Ascending aorta (tissue), 2 donors: ENCODE results near the gene ELAVL2. TPM values are rescaled to one million over a fixed set of nuclear protein-coding genes. Genes with fewer than 3 reads are reported as not detected.

Experiments
- DNase-seq, 2 donors: peaks; one replicate each; pipeline ENCODE4 v3.0.0-alpha.2; 2019; ENCODE audit warnings: low spot score in 2 of 2
- H3K27ac ChIP-seq, 2 donors: fragments of 200-600 bp; sonication (generic); one replicate each; pipeline ENCODE4 v1.5.1; 2016 to 2017; ENCODE audit warnings: mild to moderate bottlenecking in 1 of 2
- H3K27me3 ChIP-seq: fragments of 200-600 bp; sonication (generic); one replicate; pipeline ENCODE4 v1.5.1; 2017
- H3K36me3 ChIP-seq, 2 donors: fragments of 200-600 bp; sonication (generic); one replicate each; pipeline ENCODE4 v1.5.1; 2016
- H3K4me1 ChIP-seq, 2 donors: fragments of 200-600 bp; sonication (generic); one replicate each; pipeline ENCODE4 v1.5.1; 2016 to 2017; ENCODE audit warnings: mild to moderate bottlenecking in 1 of 2
- H3K4me3 ChIP-seq, 2 donors: fragments of 200-600 bp; sonication (generic); one replicate each; pipeline ENCODE4 v1.5.1; 2016 to 2017; ENCODE audit warnings: mild to moderate bottlenecking in 1 of 2
- H3K9me3 ChIP-seq, 2 donors: fragments of 200-600 bp; sonication (generic); one replicate each; pipeline ENCODE4 v1.5.1; 2016
- CTCF ChIP-seq, 3 experiments: fragments of 200-600 bp in 2 of 3; fragments of 450-650 bp in 1 of 3; sonication (generic) in 2 of 3; IDR thresholded peaks; one replicate each; pipeline ENCODE4 v1.5.1; 2016 to 2019; ENCODE audit warnings: antibody characterized with exemption in 3 of 3, mild to moderate bottlenecking in 1 of 3, moderate library complexity in 1 of 3
- intact Hi-C: fragments of 100-400 bp; cut with DNase I; formaldehyde crosslinking; loops from one replicate; pipeline ENCODE4 v1.15.1; 2023
- total RNA-seq: library from RNA; depleted of rRNA; stranded (reverse); fragments of >200 nt; gene quantifications from one replicate; pipeline ENCODE4 v1.1.0, GENCODE V29; 2016

The ELAVL2 gene
- total RNA-seq, 1 donor from 2014 or later, result not detected

DNA sequence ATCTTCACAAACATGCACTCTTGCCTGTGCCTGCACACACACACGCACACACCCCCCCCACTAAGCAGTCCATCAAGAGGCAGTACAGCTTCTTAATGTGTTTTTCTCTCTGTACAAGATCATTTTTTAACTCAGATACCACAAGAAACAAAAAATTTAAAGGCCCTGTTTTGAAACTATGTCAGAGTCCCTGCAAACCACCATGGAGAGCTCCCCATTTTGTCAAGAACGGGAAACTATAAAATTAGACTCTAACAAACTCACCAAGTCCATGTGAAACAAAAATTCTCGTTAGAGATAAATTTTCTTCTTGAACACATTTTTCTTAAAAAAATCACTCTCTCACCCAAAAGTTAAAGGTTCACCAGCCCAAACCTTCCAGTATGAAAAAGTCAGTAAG lies 86.3 kb downstream of the ELAVL2 start:
- TF ChIP-seq CTCF (IDR thresholded peaks at IDR 0.05), result no peak
- Histone ChIP-seq H3K4me1 (no peaks in the 10 kb centered on the region), H3K4me3 (no peak overlapping the region), H3K9me3 (no peaks in the 10 kb centered on the region), H3K27me3 (no peaks in the 10 kb centered on the region), H3K36me3 (no peaks in the 10 kb centered on the region), H3K27ac (no peak overlapping the region)
- intact Hi-C loops, result no loop called here
- DNase-seq, result no peak

DNA sequence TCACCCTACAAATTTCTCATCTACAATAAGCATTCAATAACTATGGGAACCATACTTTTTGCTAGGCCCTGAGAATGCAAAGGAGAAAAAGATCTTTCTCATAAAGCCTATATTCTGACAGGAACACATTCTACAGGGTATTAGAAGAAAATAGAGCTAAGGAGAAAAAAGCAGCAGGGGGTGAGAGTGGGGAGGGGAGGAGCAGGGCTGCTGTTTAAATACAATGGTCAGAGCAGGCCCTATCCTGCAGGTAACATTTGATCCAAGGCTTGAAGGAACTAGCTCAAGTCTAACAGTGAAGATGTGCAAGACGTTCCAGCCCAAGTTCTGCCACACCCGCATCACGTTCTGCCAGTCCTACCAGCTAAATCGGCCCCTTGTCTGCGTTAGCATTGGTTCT lies 89.7 kb downstream of the ELAVL2 start:
- no peak for DNase-seq
- intact Hi-C loops, result no loop called here
- TF ChIP-seq CTCF (IDR thresholded peaks at IDR 0.05), result no peak
- Histone ChIP-seq H3K27ac (no peak overlapping the region), H3K27me3 (no peaks in the 10 kb centered on the region), H3K4me3 (no peak overlapping the region), H3K36me3 (no peaks in the 10 kb centered on the region), H3K9me3 (no peaks in the 10 kb centered on the region), H3K4me1 (no peaks in the 10 kb centered on the region)

DNA sequence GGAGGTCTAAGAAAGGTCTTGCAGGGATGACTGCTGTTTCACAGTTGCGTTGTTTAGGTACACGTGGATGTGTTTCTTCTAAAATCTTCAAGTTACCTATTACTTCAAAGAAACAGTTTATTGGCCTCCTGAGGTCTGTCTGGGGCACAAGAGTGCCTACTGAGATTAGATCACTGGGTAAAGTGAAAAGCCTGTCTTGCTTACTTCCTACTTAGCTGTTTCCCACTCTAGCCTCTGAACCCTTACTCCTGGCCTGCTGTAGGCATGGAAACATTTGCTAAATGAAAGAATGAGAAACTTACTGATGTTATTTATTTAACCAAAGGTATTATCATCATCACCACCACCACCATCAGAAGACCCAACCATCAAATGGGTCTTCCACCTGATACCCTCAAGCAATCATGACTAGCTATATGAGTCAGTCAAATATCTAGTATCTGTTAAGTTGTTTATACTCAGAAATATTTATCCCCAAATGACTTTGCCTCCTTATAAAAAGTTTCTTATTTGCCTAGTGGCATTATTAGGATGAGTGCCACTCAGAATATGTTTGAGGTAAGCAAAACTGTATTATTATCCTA lies 92.5 kb downstream of the ELAVL2 start:
- H3K9me3 ChIP-seq, result no peaks in the 10 kb centered on the region
- TF ChIP-seq CTCF (IDR thresholded peaks at IDR 0.05), result no peak
- no peak overlapping the region for H3K4me3 ChIP-seq
- H3K27me3 ChIP-seq, result no peaks in the 10 kb centered on the region
- no peaks in the 10 kb centered on the region for H3K36me3 ChIP-seq
- no peaks in the 10 kb centered on the region for H3K4me1 ChIP-seq
- intact Hi-C loops, result no loop called here
- no peak overlapping the region for H3K27ac ChIP-seq
- DNase-seq, result no peak

DNA sequence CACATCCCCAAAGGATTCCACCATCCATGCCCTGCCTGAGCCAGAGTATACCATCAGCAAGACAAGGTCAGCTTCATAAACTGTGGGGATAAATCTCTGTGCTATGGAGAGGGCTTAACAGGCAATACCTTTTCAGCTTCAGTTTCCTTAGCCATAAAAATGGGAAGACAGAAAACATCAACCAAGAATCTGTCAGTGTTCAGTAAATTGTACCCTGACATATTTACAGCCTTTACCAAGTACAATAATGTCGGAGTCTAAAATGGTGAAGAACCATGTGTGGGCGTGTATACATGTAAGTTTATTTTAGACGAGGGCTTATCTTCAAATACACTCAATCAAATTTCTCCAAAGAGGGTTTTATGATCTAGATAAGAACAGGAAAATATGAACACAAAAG lies 94.7 kb downstream of the ELAVL2 start:
- H3K36me3 ChIP-seq, result no peaks in the 10 kb centered on the region
- TF ChIP-seq CTCF (IDR thresholded peaks at IDR 0.05), result no peak
- no peaks in the 10 kb centered on the region for H3K27me3 ChIP-seq
- H3K27ac ChIP-seq, result no peak overlapping the region
- no peak overlapping the region for H3K4me3 ChIP-seq
- H3K4me1 ChIP-seq, result no peaks in the 10 kb centered on the region
- H3K9me3 ChIP-seq, result no peaks in the 10 kb centered on the region
- intact Hi-C loops, result no loop called here
- DNase-seq, result no peak

GRCh38 chr9:23730364-23730763 lies 95.7 kb downstream of the ELAVL2 start:
- Histone ChIP-seq H3K4me3 (no peak overlapping the region), H3K4me1 (no peaks in the 10 kb centered on the region), H3K27me3 (no peaks in the 10 kb centered on the region), H3K27ac (no peak overlapping the region), H3K9me3 (no peaks in the 10 kb centered on the region), H3K36me3 (no peaks in the 10 kb centered on the region)
- no peak for DNase-seq
- TF ChIP-seq CTCF (IDR thresholded peaks at IDR 0.05), result no peak
- intact Hi-C loops, result no loop called here

DNA sequence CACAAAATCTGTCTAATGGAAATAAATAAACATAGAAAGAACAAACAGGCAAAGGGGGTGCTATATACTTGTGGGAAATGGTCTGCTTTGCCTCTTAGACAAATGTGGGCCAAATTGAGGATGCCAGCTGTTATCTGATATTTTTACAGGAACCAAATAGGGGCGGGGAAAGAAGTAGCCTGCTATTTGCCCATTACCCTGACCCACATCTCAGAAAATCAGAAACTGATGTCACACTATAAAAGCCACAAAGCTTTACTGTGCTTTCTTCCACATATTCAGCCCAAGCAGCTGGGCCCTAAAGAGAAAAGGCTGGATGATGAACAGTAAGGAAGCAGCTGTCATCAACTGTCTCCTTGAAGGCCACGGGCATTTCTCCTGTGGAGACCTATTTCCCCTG lies 97.3 kb downstream of the ELAVL2 start:
- intact Hi-C loops, result no loop called here
- no peak for TF ChIP-seq CTCF (IDR thresholded peaks at IDR 0.05)
- H3K4me3 ChIP-seq, result no peak overlapping the region
- H3K9me3 ChIP-seq, result no peaks in the 10 kb centered on the region
- no peaks in the 10 kb centered on the region for H3K27me3 ChIP-seq
- no peak overlapping the region for H3K27ac ChIP-seq
- no peaks in the 10 kb centered on the region for H3K36me3 ChIP-seq
- DNase-seq, result no peak
- H3K4me1 ChIP-seq, result no peaks in the 10 kb centered on the region
